Activated CD8-positive, alpha-beta T cell treated with anti-CD3 and anti-CD28 coated beads for 36 hours (primary cell): ENCODE results near the gene RFPL3. TPM values are rescaled to one million over a fixed set of nuclear protein-coding genes. Genes with fewer than 3 reads are reported as not detected.

ENCODE experiments used
- ATAC-seq: fragments of 200-7000 bp; cut with Tn5 transposase; one replicate; pipeline ENCODE4 v1.10.0; 2021; ENCODE audit warnings: mild to moderate bottlenecking, moderate library complexity
- CTCF ChIA-PET: fragments of 350-600 bp; sonication (Branson Sonifier 250); formaldehyde crosslinking; loops from one replicate; lab custom pipeline; 2021; ENCODE audit warnings: antibody characterized with exemption; lab: Charles Lee
- POLR2A ChIA-PET: fragments of 350-600 bp; sonication (Branson Sonifier 250); formaldehyde crosslinking; loops from one replicate; lab custom pipeline; 2021; ENCODE audit warnings: antibody characterized with exemption; lab: Charles Lee
- DNase-seq: peaks from one replicate; pipeline ENCODE4 v3.0.0-alpha.2; 2020
- H3K27ac Mint-ChIP-seq: one replicate; pipeline ENCODE4 v1.8.0; 2021; ENCODE audit warnings: mild to moderate bottlenecking, mixed read lengths
- H3K27me3 Mint-ChIP-seq: one replicate; pipeline ENCODE4 v1.8.0; 2021; ENCODE audit warnings: mixed read lengths
- H3K36me3 Mint-ChIP-seq: one replicate; pipeline ENCODE4 v1.8.0; 2021; ENCODE audit warnings: low read depth, mixed read lengths
- H3K4me1 Mint-ChIP-seq: one replicate; pipeline ENCODE4 v1.8.0; 2021; ENCODE audit warnings: low read depth, mixed read lengths
- H3K4me3 Mint-ChIP-seq: one replicate; pipeline ENCODE4 v1.8.0; 2021; ENCODE audit warnings: mild to moderate bottlenecking, moderate library complexity, mixed read lengths
- H3K9me3 Mint-ChIP-seq: one replicate; pipeline ENCODE4 v1.8.0; 2021; ENCODE audit warnings: mixed read lengths
- intact Hi-C: fragments of 100-400 bp; cut with micrococcal nuclease; formaldehyde crosslinking; loops from one replicate; pipeline ENCODE4 v1.10.0; 2022
- total RNA-seq, 2 experiments: library from RNA; stranded (reverse); gene quantifications; one replicate each; pipeline ENCODE4 v1.2.3, GENCODE V29; 2021
- TF ChIP-seq, protein P1 (sequence below): fragments of 200-600 bp; IDR thresholded peaks from one replicate; pipeline ENCODE4 v1.8.0; 2022; ENCODE audit warnings: antibody characterized with exemption, mild to moderate bottlenecking

RFPL3 gene
- total RNA-seq, 2 experiments from 2014 or later: not detected

DNA sequence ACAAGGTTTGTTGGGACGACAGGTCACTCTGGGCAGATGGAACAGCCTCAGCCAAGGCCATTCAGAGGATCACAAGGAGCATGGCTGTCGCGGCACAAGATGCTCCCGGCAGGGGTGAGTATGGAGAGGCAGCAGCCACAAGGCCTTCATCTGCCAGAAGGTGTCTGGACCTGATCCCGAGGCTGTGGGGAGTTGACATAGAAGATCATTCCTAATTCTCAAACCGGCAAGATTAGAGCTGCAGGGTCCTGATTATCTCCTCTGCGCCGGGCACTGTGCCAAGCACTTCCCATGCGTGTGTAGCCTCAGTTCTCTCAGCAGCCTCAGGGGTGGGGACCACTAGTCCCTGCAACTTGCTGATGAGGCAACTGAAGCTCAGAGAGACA lies 32.3 kb upstream of the RFPL3 start:
- Mint-ChIP-seq H3K4me1 (no peaks in the 10 kb centered on the region), H3K27ac (no peak overlapping the region)
- no peak for ATAC-seq

DNA sequence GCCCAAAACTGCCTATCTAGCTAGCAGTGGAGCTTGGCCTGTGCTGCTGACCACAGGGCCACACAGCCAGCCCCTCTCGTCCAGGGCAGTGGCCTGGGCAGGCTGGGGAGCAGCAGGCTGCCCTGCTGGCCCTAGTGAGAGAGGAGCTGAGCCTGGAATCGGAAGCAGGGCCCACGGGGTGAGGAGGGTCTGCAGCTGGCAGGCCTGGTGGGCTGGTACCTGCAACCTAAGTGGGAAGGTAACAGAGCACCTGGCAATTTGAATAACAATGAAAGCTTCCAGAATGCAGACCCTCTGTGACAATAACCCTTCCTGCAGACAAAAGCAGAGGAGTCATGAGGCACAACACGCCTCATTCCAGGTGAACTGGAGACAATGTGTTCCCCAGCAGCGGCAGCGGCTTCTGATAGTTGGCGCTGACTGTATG lies 31.8 kb upstream of the RFPL3 start:
- TF ChIP-seq, protein P1, sequence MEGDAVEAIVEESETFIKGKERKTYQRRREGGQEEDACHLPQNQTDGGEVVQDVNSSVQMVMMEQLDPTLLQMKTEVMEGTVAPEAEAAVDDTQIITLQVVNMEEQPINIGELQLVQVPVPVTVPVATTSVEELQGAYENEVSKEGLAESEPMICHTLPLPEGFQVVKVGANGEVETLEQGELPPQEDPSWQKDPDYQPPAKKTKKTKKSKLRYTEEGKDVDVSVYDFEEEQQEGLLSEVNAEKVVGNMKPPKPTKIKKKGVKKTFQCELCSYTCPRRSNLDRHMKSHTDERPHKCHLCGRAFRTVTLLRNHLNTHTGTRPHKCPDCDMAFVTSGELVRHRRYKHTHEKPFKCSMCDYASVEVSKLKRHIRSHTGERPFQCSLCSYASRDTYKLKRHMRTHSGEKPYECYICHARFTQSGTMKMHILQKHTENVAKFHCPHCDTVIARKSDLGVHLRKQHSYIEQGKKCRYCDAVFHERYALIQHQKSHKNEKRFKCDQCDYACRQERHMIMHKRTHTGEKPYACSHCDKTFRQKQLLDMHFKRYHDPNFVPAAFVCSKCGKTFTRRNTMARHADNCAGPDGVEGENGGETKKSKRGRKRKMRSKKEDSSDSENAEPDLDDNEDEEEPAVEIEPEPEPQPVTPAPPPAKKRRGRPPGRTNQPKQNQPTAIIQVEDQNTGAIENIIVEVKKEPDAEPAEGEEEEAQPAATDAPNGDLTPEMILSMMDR: no peak
- DNase-seq (no peak), ATAC-seq (no peak)
- H3K36me3 Mint-ChIP-seq: no peaks in the 10 kb centered on the region
- H3K27me3 Mint-ChIP-seq: peaks cover 1% of the 10 kb centered on the region
- intact Hi-C loops: no loop called here
- POLR2A ChIA-PET: no interaction called here
- H3K9me3 Mint-ChIP-seq: no peaks in the 10 kb centered on the region
- H3K4me3 Mint-ChIP-seq: no peak overlapping the region
- no peak overlapping the region for H3K27ac Mint-ChIP-seq
- CTCF ChIA-PET: no interaction called here
- no peaks in the 10 kb centered on the region for H3K4me1 Mint-ChIP-seq

More for the DNA sequence above, 32.3 kb upstream of the RFPL3 start:
- no peak for DNase-seq
- TF ChIP-seq, protein P1: no peak
- no peak overlapping the region for H3K4me3 Mint-ChIP-seq
- POLR2A ChIA-PET: no interaction called here
- no peaks in the 10 kb centered on the region for H3K9me3 Mint-ChIP-seq
- CTCF ChIA-PET: no interaction called here
- peaks cover 1% of the 10 kb centered on the region for H3K27me3 Mint-ChIP-seq
- intact Hi-C loops: no loop called here
- H3K36me3 Mint-ChIP-seq: no peaks in the 10 kb centered on the region

DNA sequence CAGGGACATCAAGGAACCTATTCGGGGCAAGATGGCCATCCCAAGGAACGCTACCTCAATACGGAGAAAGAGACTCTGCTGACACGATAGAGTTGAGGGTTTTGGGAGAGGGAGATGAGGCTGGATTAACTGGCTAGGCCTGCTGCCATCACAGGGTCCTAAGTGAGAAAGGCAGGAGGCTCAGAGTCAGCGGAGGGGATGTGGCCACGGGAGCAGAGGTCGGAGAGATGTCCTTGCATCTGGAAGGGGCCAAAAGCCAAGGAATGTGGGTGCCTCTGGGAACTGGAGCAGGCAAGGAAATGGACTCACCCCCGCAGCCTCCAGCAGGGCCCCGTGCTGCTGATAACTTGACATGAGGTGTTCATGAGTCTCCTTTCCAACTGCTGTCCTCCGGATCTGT lies 31.0 kb upstream of the RFPL3 start:
- Mint-ChIP-seq H3K9me3 (no peaks in the 10 kb centered on the region), H3K4me3 (no peak overlapping the region), H3K4me1 (no peaks in the 10 kb centered on the region), H3K27me3 (peaks cover 1% of the 10 kb centered on the region), H3K36me3 (no peaks in the 10 kb centered on the region), H3K27ac (no peak overlapping the region)
- intact Hi-C loops: no loop called here
- ChIA-PET CTCF (no interaction called here), POLR2A (no interaction called here)
- TF ChIP-seq, protein P1: no peak
- ATAC-seq: no peak
- DNase-seq: no peak

DNA sequence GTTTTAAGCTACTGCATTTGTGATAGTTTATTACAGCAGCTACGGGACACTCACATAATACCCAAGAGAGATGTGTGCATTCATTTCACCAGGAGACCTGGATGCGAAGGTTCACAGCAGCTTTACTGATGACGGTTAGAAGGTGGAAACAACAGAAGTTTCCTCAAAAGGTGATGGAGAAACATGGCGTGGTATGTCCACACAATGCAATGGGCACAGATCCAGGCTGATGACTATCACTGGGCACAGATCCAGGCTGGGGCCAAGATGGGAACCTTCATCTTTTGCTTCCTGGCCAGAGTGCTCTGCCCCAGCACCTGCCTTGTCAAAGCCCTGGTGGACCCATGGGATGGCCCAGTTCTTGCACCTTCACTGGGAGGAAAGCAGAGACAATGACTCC lies 30.6 kb upstream of the RFPL3 start:
- DNase-seq (no peak), ATAC-seq (no peak)
- ChIA-PET POLR2A (no interaction called here), CTCF (no interaction called here)
- Mint-ChIP-seq H3K27ac (no peak overlapping the region), H3K36me3 (no peaks in the 10 kb centered on the region), H3K4me3 (no peak overlapping the region), H3K4me1 (no peaks in the 10 kb centered on the region), H3K27me3 (peaks cover 1% of the 10 kb centered on the region), H3K9me3 (no peaks in the 10 kb centered on the region)
- TF ChIP-seq, protein P1: no peak
- intact Hi-C loops: no loop called here

DNA sequence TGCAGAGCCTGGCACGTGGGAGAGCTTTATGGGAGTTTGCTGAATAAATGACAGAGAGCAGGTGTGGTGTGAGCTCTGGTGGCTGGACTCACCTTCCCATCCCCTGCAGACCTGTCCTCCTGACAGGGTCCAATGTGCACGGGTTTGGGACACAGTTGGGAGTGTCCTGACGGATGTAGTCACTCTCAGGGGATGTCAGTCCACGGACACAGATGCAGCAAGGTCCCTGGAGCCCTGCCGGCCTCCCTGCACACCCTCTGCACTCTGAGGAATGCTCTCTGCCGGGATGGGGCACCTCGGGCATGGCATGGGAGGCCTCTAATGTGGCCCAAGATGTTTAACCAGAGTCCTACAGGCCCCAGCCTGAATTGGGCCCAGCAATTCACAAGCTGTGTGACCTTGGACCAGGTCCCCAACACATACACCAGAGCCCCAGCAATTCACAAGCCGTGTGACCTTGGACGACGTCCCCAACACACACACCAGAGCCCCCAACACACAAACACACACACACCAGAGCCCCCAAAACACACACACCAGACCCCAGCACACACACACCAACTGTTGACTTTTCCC lies 30.0 kb upstream of the RFPL3 start:
- intact Hi-C loops: no loop called here
- no peaks in the 10 kb centered on the region for H3K36me3 Mint-ChIP-seq
- ChIA-PET POLR2A (no interaction called here), CTCF (no interaction called here)
- TF ChIP-seq, protein P1: no peak
- H3K4me1 Mint-ChIP-seq: no peaks in the 10 kb centered on the region
- H3K9me3 Mint-ChIP-seq: no peaks in the 10 kb centered on the region
- H3K4me3 Mint-ChIP-seq: no peak overlapping the region
- H3K27me3 Mint-ChIP-seq: peaks cover 4% of the 10 kb centered on the region
- no peak for DNase-seq
- H3K27ac Mint-ChIP-seq: no peak overlapping the region
- no peak for ATAC-seq
